Lower lobe of right lung (tissue), 2 donors: ENCODE measurements around the gene CTPS2. TPM values are rescaled to one million over a fixed set of nuclear protein-coding genes. Genes with fewer than 3 reads are reported as not detected.

Experiments used
- ATAC-seq, 2 donors: fragments of 200-7000 bp; cut with Tn5 transposase; one replicate each; pipeline ENCODE4 v1.9.1; 2020 to 2022; ENCODE audit warnings: mild to moderate bottlenecking in 2 of 2, moderate library complexity in 2 of 2
- DNase-seq: peaks from one replicate; pipeline ENCODE4 v3.0.0-alpha.2; 2020
- H3K27ac ChIP-seq: fragments of 200-600 bp; one replicate; pipeline ENCODE4 v1.8.0; 2022
- H3K27me3 ChIP-seq: fragments of 200-600 bp; one replicate; pipeline ENCODE4 v1.8.0; 2022; ENCODE audit warnings: low read depth
- H3K36me3 ChIP-seq: fragments of 200-600 bp; one replicate; pipeline ENCODE4 v1.8.0; 2022; ENCODE audit warnings: mild to moderate bottlenecking
- H3K4me1 ChIP-seq: fragments of 200-600 bp; one replicate; pipeline ENCODE4 v1.8.0; 2022
- H3K4me3 ChIP-seq: fragments of 200-600 bp; one replicate; pipeline ENCODE4 v1.8.0; 2022; ENCODE audit warnings: mild to moderate bottlenecking
- H3K9me3 ChIP-seq: fragments of 200-600 bp; one replicate; pipeline ENCODE4 v1.8.0; 2022
- CTCF ChIP-seq: fragments of 200-600 bp; IDR thresholded peaks from one replicate; pipeline ENCODE4 v1.8.0; 2022; ENCODE audit warnings: antibody characterized with exemption, mild to moderate bottlenecking
- intact Hi-C: fragments of 100-400 bp; cut with DNase I; formaldehyde crosslinking; loops from one replicate; pipeline ENCODE4 v1.11.0; 2022
- total RNA-seq: library from RNA; stranded (reverse); fragmentation: NEBNext Ultra II Directional; extraction: Animal tissue kit (Norgen Biotek cat#: 25700); gene quantifications from one replicate; pipeline ENCODE4 v1.2.1, GENCODE V29; 2021
- donor health status: DM: no; HTN: yes; CAD: no; lungs with severe emphysema.

Gene CTPS2
- total RNA-seq, 1 donor from 2014 or later: 11.3 TPM

GRCh38 chrX:16653424-16653823, 59.0 kb downstream of the CTPS2 start:
- intact Hi-C loops: no loop called here
- DNase-seq (no peak), ATAC-seq (no peak)
- TF ChIP-seq CTCF: no peak
- no peaks in the 10 kb centered on the region for H3K36me3 ChIP-seq
- no peak overlapping the region for H3K27ac ChIP-seq
- no peaks in the 10 kb centered on the region for H3K27me3 ChIP-seq
- H3K4me1 ChIP-seq: no peaks in the 10 kb centered on the region
- no peaks in the 10 kb centered on the region for H3K9me3 ChIP-seq
- H3K4me3 ChIP-seq: no peak overlapping the region

- Histone ChIP-seq H3K36me3 (no peaks in the 10 kb centered on the region), H3K4me1 (no peaks in the 10 kb centered on the region), H3K27ac (no peak overlapping the region), H3K9me3 (no peaks in the 10 kb centered on the region), H3K27me3 (no peaks in the 10 kb centered on the region), H3K4me3 (no peak overlapping the region)
- no peak for TF ChIP-seq CTCF
- ATAC-seq: no peak
- intact Hi-C loops: no loop called here
- no peak for DNase-seq
Measured at GRCh38 chrX:16651391-16652024, 61.0 kb downstream of the CTPS2 start.

GRCh38 chrX:16649858-16650257, 62.6 kb downstream of the CTPS2 start, which contains the start of gene S100G:
S100G (plus strand) TSS chrX:16650158; CDS start chrX:16651007, 849 bp downstream.
- no peak within 1 kb of the TSS for H3K4me3 ChIP-seq
- no peaks in the 10 kb centered on the region for H3K36me3 ChIP-seq
- ATAC-seq (no peak), DNase-seq (no peak)
- H3K9me3 ChIP-seq: no peaks in the 10 kb centered on the region
- intact Hi-C loops: no loop called here
- no peaks in the 10 kb centered on the region for H3K27me3 ChIP-seq
- no peaks in the 10 kb centered on the region for H3K4me1 ChIP-seq
- H3K27ac ChIP-seq: no peak within 1 kb of the TSS
- no peak for TF ChIP-seq CTCF

- Histone ChIP-seq H3K9me3 (no peaks in the 10 kb centered on the region), H3K27ac (no peak overlapping the region)
- TF ChIP-seq CTCF: no peak
Measured at GRCh38 chrX:16646366-16647138, 65.9 kb downstream of the CTPS2 start.

GRCh38 chrX:16643176-16643575, 69.3 kb downstream of the CTPS2 start:
- no peak for DNase-seq
- no peak overlapping the region for H3K27ac ChIP-seq
- H3K27me3 ChIP-seq: no peaks in the 10 kb centered on the region
- no peak for ATAC-seq
- no peaks in the 10 kb centered on the region for H3K36me3 ChIP-seq
- H3K4me1 ChIP-seq: no peaks in the 10 kb centered on the region
- intact Hi-C loops: no loop called here
- TF ChIP-seq CTCF: no peak
- H3K4me3 ChIP-seq: no peak overlapping the region
- no peaks in the 10 kb centered on the region for H3K9me3 ChIP-seq

More at GRCh38 chrX:16646366-16647138, 65.9 kb downstream of the CTPS2 start:
- no peak overlapping the region for H3K4me3 ChIP-seq
- no peaks in the 10 kb centered on the region for H3K4me1 ChIP-seq
- ATAC-seq: no peak
- H3K36me3 ChIP-seq: no peaks in the 10 kb centered on the region
- intact Hi-C loops: no loop called here
- no peaks in the 10 kb centered on the region for H3K27me3 ChIP-seq
- DNase-seq: no peak
